Endothelial cell of umbilical vein (primary cell): ENCODE measurements around the gene IL10RA. TPM values are rescaled to one million over a fixed set of nuclear protein-coding genes. Genes with fewer than 3 reads are reported as not detected.

ENCODE experiments used
- BruUV-seq: library from RNA; stranded (reverse); fragments of 400-500 nt; replicated peaks from 2 replicates; lab custom pipeline; 2021; lab: Mats Ljungman, UMichigan
- CTCF ChIA-PET: fragments of 300-600, 350-600 bp; sonication (Branson Sonifier 250); formaldehyde crosslinking; loops from one replicate; lab custom pipeline; 2021; ENCODE audit warnings: antibody characterized with exemption, inconsistent platforms; lab: Charles Lee
- POLR2A ChIA-PET: fragments of 300-600, 350-600 bp; sonication (Branson Sonifier 250); formaldehyde crosslinking; loops from one replicate; lab custom pipeline; 2021; ENCODE audit warnings: antibody characterized with exemption, inconsistent platforms; lab: Charles Lee
- DNase-seq: peaks from one replicate; pipeline ENCODE4 v3.0.0-alpha.2; 2011; ENCODE audit warnings: low read depth, low spot score
- FAIRE-seq: peaks from 2 replicates; lab custom pipeline; 2011; peaks lifted over from hg19 to GRCh38; lab: Jason Lieb, UNC
- H2AFZ ChIP-seq: 2 replicates; pipeline ENCODE4 v1.6.0; 2012; ENCODE audit warnings: low read depth, low read length, control low read depth, inconsistent platforms
- H3K27ac ChIP-seq: 2 replicates; pipeline ENCODE4 v1.5.1; 2011; ENCODE audit warnings: low read depth, mild to moderate bottlenecking, control low read depth, low read length, moderate library complexity; ENCODE audit not compliant: insufficient read depth
- H3K27me3 ChIP-seq, 2 experiments: 2 replicates each; pipeline versions ENCODE4 v1.6.0 to v1.6.1; 2011; ENCODE audit warnings: low read length in 2 of 2, mixed read lengths in 1 of 2; ENCODE audit not compliant: control insufficient read depth in 2 of 2, insufficient read depth in 2 of 2
- H3K36me3 ChIP-seq, 2 experiments: 2 replicates in 1 of 2; 3 replicates in 1 of 2; pipeline ENCODE4 v1.5.1; 2011; ENCODE audit warnings: low read length in 2 of 2, mild to moderate bottlenecking in 1 of 2, moderate library complexity in 1 of 2; ENCODE audit not compliant: control insufficient read depth in 2 of 2, insufficient read depth in 2 of 2; ENCODE audit errors: extremely low read depth in 1 of 2
- H3K4me1 ChIP-seq: 3 replicates; pipeline ENCODE4 v1.5.1; 2011; ENCODE audit warnings: mild to moderate bottlenecking, low read length; ENCODE audit not compliant: control insufficient read depth, insufficient read depth; ENCODE audit errors: extremely low read depth
- H3K4me2 ChIP-seq: 2 replicates; pipeline ENCODE4 v1.6.1; 2011; ENCODE audit warnings: low read length, control low read depth, mixed read lengths; ENCODE audit not compliant: insufficient read depth
- H3K4me3 ChIP-seq, 3 experiments: fragments of 200-600 bp in 1 of 3; sonication (generic), shearing (Covaris generic) in 1 of 3; replicated peaks in 1 of 3; 2 replicates each; pipeline ENCODE4 v1.5.1; 2011 to 2016; ENCODE audit warnings: control low read depth in 3 of 3, low read length in 3 of 3, mild to moderate bottlenecking in 2 of 3, inconsistent platforms in 1 of 3, low read depth in 1 of 3, moderate library complexity in 1 of 3; ENCODE audit not compliant: insufficient read depth in 1 of 3
- H3K79me2 ChIP-seq: 2 replicates; pipeline ENCODE4 v1.6.0; 2012; ENCODE audit warnings: low read length, inconsistent platforms; ENCODE audit not compliant: control insufficient read depth, insufficient read depth
- H3K9ac ChIP-seq: replicated peaks from 2 replicates; pipeline ENCODE3; 2011; ENCODE audit warnings: low read length, control low read depth; ENCODE audit not compliant: insufficient read depth; ENCODE audit errors: extremely low read depth
- H3K9me1 ChIP-seq: replicated peaks from 3 replicates; pipeline ENCODE4 v1.6.0; 2011; ENCODE audit warnings: mild to moderate bottlenecking, low read length; ENCODE audit not compliant: control insufficient read depth, insufficient read depth; ENCODE audit errors: extremely low read depth
- H3K9me3 ChIP-seq: replicated peaks from 2 replicates; pipeline ENCODE4 v1.5.1; 2012; ENCODE audit warnings: low read length, inconsistent platforms; ENCODE audit not compliant: control insufficient read depth, insufficient read depth
- H4K20me1 ChIP-seq: replicated peaks from 2 replicates; pipeline ENCODE3; 2011; ENCODE audit warnings: mild to moderate bottlenecking, low read length; ENCODE audit not compliant: control insufficient read depth, insufficient read depth; ENCODE audit errors: extremely low read depth
- CTCF ChIP-seq, 2 donors: IDR thresholded peaks; 1 replicate in 1 of 2; 2 replicates in 1 of 2; pipeline ENCODE4 v1.5.1; 2011; ENCODE audit warnings: low read length in 2 of 2, mild to moderate bottlenecking in 2 of 2, moderate library complexity in 2 of 2, control low read depth in 1 of 2, inconsistent platforms in 1 of 2, low read depth in 1 of 2; ENCODE audit not compliant: insufficient read depth in 1 of 2; ENCODE audit errors: extremely low read depth in 1 of 2
- FOS ChIP-seq: IDR thresholded peaks from 2 replicates; pipeline ENCODE4 v1.6.1; 2011; ENCODE audit warnings: mild to moderate bottlenecking, low read length, moderate library complexity, borderline replicate concordance; ENCODE audit not compliant: insufficient read depth
- GATA2 ChIP-seq: IDR thresholded peaks from 2 replicates; pipeline ENCODE4 v1.7.0; 2011; ENCODE audit warnings: low read depth, mild to moderate bottlenecking, moderate library complexity, mixed read lengths, low read length; ENCODE audit not compliant: insufficient read length, insufficient read depth
- JUN ChIP-seq: IDR thresholded peaks from 2 replicates; pipeline ENCODE4 v1.6.1; 2011; ENCODE audit warnings: borderline replicate concordance, low read depth; ENCODE audit not compliant: insufficient read length, insufficient read depth
- MAX ChIP-seq: IDR thresholded peaks from 2 replicates; pipeline ENCODE4 v1.6.1; 2011; ENCODE audit not compliant: insufficient read depth, insufficient read length
- MYC ChIP-seq: IDR thresholded peaks from one replicate; pipeline ENCODE4 v1.6.1; 2011; ENCODE audit warnings: mild to moderate bottlenecking, low read depth, low read length
- POLR2A ChIP-seq: IDR thresholded peaks from 2 replicates; pipeline ENCODE4 v1.6.1; 2012; ENCODE audit warnings: low read depth, mild to moderate bottlenecking, control low read depth, low read length
- POLR2AphosphoS5 ChIP-seq: IDR thresholded peaks from 2 replicates; pipeline ENCODE4 v1.6.1; 2012; ENCODE audit warnings: low read depth, mild to moderate bottlenecking, control low read depth, low read length, moderate library complexity; ENCODE audit not compliant: insufficient read depth
- dilution Hi-C: fragments of 300-500 bp; cut with MboI; formaldehyde crosslinking; loops from one replicate; pipeline ENCODE4 v1.15.0; 2019; ENCODE audit warnings: low sequenced_read_pairs; ENCODE audit not compliant: extremely low pct_ligation_motif_present
- intact Hi-C: fragments of 100-400 bp; cut with micrococcal nuclease; formaldehyde crosslinking; loops from one replicate; pipeline ENCODE4 v1.10.0; 2022
- polyA plus RNA-seq, 4 experiments: library from polyadenylated mRNA; depleted of rRNA in 3 of 4; stranded (reverse) in 3 of 4; unstranded in 1 of 4; fragments of >200 nt; gene quantifications; 2 replicates each; pipeline versions ENCODE4 v1.2.1 to v1.2.3, GENCODE V29; 2011 to 2012; ENCODE audit warnings: missing spikeins in 1 of 4
- total RNA-seq: library from RNA; stranded (reverse); gene quantifications from 2 replicates; pipeline ENCODE4 v1.2.3, GENCODE V29; 2021

Gene IL10RA
- total and polyA plus RNA-seq, 2 donors (not counting 3 experiments of a cell fraction or from before 2014, with no cell fraction given), result 0.04 TPM; not detected in 1

- FAIRE-seq (no peak), DNase-seq (no peak)
- Histone ChIP-seq H3K9me3 (no peaks in the 10 kb centered on the region), H3K36me3 (no peaks in the 10 kb centered on the region), H4K20me1 (no peaks in the 10 kb centered on the region), H3K27ac (no peak overlapping the region), H3K4me1 (no peaks in the 10 kb centered on the region), H3K9ac (no peak overlapping the region), H3K9me1 (no peaks in the 10 kb centered on the region), H2AFZ (no peak overlapping the region), H3K4me2 (no peak overlapping the region), H3K27me3 (peaks cover 8% of the 10 kb centered on the region in 2 experiments), H3K79me2 (no peaks in the 10 kb centered on the region), H3K4me3 (no peak overlapping the region)
- BruUV-seq, result no TSS peak
- intact Hi-C loops (no loop called here), dilution Hi-C loops (no loop called here)
- CTCF ChIA-PET, result interaction anchor here (1.3 to 4.0 kb wide), 3 partner anchors 33 to 163 kb away, joined by 3 to 16 read pairs (median 4); no protein-coding TSS in a partner anchor
- TF ChIP-seq CTCF (IDR thresholded peaks at IDR 0.05; ENCODE audit: extremely low read depth in 1 of 2, insufficient read depth in 1 of 2, low read depth in 1 of 2, low read length in 2 of 2) (no peak), JUN (no peak), MAX (no peak), FOS (no peak), GATA2 (no peak), MYC (no peak), POLR2A (no peak), POLR2AphosphoS5 (no peak)
- POLR2A ChIA-PET, result no interaction called here
Measured at GRCh38 chr11:117980280-117980679, 5.9 kb upstream of the IL10RA start.
